CD4-positive, alpha-beta T cell treated with Interleukin-12 subunit alpha and Interleukin-12 subunit beta, for 1 hour (primary cell): ENCODE results near the gene TMEM86A.

ENCODE experiments used
- DNase-seq: peaks from one replicate; pipeline ENCODE4 v3.0.0-alpha.2; 2020

TMEM86A gene

DNA sequence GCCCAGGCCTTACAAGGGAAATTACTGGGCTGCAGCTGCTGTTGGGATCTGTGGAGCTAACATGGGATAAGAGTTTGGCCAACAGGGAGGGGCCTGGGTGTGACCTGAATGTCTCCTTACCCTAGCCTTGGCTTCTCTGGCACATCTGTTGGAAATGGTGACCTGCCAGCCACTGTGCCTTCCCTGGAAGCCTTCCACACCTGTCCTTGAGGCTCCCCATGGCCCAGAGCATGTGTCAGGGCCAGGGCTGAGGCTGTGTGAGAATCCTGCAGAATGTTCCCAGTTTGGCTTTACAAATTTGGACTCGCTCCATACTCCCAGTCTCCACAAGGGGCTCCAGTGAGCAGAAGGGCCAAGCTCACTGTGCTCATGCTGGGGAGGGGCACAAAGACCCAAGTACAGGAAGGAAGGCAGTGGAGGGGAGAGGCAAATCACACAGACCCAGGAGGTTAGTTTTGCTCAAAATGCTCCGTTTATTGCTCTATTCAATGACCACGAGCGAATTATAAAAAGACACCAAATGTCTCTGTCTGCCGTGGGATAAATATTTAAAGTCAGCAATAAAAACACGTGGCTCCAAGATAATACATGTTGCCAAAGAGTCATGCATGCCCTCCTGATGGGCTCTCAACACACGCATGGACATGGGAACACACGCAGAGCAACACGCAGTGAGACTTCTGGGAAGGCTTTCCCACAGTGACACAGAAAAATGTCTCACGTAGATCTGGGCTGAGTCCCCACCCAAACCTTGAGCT is 29.1 kb downstream of the TMEM86A start:
- DNase-seq: peak; percentile 60

GRCh38 chr11:18728658-18729057 is 30.1 kb downstream of the TMEM86A start:
- DNase-seq: no peak

DNA sequence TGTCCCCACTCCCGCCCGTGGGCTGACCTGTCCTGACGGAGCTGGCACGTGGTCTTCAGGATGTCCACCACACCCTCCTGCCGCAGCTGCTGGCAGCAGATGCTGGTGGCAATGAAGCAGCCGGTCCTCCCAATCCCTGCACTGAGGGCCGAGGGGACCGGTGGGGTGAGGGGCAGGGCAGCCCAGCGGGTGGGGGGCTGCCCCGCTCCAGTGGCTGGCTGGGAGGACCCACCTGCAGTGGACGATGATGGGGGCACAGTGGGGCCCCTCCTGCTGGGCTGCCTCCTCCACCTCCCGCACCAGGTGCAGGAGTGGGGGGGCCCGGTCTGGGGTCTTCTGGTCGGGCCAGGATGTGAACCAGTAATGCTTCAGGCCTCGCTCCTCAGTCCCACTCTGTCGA is 30.8 kb downstream of the TMEM86A start:
- no peak for DNase-seq

GRCh38 chr11:18730020-18730419 is 31.4 kb downstream of the TMEM86A start:
- no peak for DNase-seq

DNA sequence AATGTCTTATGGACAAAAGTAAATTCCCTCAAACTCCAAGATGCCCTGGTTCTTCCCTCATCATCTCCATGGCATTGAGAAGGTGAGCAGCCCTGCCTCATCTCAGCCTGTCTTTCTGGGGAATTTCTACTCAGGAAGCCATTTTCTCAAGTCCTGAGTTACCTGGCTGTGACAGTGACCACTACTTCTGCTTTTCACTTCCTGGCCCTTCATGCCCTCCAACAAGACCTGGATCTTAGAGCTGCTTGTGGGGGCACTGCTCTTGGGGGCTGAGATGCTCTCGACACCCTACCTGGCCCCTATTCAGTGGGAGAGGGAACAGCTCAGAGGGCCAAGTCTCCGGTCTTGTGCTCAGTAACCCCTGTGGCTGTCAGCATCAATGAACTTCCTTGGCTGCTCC is 32.9 kb downstream of the TMEM86A start:
- no peak for DNase-seq

DNA sequence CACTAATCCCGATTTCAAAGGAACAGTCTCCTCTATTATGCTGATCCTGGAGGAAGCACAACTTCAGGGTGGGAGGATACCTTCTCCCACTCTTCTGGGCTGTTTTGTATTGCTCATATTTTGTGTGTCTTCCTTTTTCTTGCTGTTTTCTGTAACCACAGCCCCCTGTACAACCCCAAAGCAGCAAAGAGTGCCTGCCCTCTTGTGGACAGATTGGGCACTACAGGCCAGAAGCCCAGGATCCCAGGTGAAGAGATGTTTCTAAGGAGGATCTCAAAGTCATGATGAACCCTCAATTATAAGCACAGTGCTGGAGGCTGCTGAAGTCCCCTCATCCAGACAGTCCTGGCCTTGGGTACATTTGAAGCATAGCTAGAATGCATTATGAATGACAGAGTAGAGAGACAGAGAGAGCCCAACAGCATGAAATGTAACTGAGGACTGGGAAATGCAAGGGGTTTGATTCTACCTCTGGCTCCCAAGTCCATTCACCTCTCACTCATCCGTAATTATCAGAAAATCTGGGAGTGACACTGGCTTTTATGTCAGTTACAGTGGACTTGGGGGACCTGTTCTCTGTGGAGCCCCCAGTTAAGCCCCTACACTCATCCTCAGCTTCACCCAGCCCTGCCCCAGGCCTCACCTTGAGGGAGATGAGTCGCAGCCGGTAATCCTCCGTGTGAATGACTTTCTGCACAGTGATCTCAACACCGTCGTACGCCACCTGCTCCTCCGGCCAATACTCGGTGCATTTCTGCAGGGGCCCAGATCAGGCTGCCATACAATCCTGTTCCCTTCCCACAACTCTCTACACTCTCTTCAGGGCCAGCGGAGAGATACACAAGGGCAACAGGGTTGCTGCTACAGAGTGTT is 33.6 kb downstream of the TMEM86A start:
- peak; percentile 71 for DNase-seq

DNA sequence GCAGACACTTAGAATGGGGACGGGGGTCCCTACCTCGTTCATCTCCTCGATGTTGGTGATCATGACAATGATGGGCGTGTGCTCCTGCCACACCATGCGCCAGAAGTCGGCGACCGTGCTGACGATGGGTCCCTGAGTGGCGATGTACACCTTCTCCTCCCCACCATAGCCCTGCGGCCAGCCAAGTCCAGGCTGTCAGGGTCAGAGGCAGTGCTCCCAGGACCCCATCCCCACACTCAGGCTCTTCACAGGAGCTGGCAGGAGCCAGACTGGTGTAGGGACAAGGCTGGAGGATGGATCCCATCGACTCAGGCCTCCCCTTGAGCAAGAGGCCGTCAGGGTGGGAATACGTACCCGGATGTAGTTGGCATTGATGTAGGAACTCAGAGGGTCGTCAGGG is 34.6 kb downstream of the TMEM86A start:
- no peak for DNase-seq

- DNase-seq: no peak
Measured at GRCh38 chr11:18736590-18737148, 38.1 kb downstream of the TMEM86A start.

- no peak for DNase-seq
Measured at GRCh38 chr11:18737642-18738041, 39.1 kb downstream of the TMEM86A start.

DNA sequence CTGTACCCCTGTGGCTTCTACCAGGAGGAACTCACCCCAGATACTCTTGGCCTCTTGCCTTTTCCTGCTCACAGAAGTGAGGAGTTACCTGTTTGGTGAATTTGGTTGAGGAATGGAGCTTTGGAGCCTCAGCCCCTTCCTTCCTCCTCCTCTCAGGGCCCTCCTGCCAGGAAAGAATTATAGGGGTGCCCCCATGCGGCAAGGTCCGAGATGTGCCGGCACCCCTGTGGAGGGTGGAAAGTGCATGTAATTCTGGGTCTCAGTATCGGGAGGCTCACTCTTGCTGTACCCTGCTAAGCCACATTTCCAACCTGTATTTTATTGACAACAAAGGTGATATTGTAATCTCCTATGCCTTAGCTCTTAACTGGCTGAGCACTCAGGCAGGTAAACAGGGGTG is 41.1 kb downstream of the TMEM86A start:
- DNase-seq: no peak

DNA sequence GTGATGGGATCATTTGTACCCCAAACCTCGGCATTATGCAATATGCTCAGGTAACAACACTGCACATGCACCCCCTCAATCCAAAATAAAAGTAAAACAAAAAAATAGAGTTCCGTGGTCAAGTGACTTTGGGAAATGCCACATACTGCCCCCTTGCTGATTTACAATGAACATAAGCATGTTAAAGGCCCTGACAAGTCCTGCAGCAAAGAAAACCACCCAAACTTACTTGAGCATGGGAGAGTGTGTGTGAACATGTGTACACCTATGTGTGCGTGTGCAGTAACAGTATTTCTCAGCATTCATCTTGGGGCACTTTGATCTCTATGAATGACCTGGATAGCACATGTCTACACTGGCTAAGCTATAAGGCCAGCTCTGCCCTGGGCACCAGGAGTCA is 43.2 kb downstream of the TMEM86A start:
- DNase-seq: no peak

DNA sequence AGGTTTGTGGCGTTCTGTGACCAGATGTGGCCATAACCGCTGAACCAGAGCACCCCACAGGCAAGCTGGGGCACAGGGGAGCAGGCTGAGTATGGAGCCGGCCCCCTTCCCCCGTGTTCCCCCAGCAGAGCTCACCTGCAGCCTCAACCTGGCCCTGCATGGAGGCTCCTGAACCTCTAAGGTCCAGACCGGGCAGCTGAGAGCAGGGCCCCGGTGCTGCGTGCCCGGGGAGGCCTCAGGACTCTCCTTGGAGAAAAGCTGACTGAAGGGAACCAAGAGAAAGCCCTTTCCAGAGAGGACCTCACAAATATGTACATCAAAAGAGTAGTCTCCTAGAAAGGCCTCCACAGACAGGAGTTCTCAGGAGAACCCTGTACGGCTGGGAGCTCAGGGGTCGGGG is 44.8 kb downstream of the TMEM86A start:
- DNase-seq: no peak

DNA sequence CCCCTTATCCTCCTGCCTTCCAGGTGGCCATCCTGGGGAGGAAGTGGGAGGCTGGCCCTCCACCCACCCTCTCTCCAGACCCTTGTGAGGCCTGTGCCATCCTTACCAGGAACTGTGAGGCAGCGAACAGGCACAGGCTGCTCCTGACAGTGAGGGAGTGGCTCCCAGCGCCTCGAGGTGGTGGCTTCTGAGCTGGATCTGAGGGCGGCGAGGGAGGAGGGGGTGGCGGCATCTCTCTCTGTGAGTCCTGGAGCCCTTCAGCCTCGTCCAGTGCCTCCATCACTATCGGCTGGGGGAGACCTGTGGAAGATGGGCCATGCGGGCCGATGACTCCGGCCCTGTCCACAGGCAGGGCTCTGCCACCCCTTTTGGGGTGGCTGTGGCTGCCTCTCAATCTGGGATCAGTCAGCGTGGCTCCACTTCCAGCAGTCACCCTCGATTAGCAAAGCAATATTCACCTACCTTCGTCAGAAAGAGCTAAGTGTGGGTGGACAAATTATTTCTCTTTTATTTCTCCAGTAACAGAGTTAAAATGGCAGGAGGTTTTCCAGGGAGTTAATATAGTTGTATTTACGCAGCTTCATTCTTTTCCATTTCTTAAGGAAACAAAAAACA is 45.4 kb downstream of the TMEM86A start:
- DNase-seq: no peak

DNA sequence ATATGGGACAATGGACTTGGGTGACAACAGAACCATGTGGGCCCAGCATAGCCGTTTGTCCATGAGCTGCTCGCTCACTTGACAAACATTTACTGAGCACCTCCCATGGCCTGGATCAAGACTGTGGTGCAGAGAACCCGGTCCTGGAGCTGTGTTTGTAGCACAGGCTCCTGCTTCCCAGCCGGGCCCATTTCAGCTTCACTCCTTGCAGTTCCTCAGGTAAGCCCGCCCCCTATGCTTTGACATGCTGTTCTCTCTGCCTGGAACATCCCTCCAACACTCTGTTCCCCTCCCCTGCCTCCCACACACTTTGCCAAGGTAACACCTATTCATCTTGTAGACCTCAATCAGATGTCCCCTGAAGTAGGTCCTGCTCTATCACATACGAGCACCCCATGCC is 46.7 kb downstream of the TMEM86A start:
- no peak for DNase-seq

DNA sequence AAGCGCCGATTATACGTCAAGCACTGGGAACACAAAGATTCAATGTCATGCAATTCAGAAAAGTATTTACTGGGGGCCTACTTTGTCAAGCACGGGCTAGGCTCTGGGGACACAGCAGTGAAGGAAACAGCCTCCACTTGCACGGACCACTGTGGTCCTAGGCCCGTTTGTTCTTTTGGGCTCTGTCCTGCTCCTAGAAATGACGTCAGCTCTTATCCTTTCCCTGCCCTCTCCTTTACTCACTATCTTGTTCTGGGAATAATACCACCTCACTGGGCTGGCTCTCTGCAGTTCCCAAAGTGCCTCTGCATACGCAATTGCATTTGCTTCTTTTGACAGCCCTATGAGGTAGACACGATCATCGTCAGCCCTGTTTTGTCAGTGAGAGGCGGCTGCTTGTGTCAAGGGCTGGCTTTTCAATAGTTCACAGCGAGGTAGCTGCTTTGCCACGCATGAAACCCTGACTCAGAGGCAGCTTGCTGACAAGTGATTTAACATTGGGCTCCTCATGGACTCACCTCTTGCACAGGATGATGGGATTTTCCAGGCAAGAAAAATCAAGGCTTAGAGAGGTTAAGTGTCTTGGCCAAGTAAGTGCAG is 50.3 kb downstream of the TMEM86A start:
- no peak for DNase-seq

DNA sequence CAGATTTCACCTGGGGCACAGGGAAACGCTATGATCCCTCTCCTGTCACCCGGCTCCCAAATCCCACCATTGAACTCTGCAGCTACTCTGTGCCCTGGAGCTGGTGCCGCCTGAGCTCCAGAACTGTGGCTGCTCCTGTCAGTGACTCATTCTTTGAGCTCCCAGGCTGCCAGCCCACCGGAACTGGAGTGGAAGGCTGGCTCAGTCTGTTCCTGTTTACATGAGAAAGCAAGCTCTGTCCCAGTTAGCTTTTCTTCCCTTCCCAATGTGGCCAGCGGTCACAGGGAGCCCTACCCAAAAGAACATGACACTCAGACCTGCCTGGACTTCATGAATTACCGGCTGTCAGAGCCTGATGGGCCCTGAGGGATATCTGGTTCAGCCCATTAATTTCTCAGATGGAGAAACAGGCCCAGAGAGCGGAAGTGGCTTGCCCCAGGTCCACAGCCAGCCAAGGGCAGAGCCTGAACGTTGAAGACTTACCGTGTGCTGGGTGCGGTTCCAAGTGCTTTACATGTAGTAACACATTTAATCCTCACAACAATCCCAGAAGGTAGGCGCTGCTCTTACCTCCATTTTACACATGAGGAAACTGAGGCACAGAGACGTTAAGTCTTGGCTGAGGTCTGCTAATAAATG is 51.2 kb downstream of the TMEM86A start:
- no peak for DNase-seq

DNA sequence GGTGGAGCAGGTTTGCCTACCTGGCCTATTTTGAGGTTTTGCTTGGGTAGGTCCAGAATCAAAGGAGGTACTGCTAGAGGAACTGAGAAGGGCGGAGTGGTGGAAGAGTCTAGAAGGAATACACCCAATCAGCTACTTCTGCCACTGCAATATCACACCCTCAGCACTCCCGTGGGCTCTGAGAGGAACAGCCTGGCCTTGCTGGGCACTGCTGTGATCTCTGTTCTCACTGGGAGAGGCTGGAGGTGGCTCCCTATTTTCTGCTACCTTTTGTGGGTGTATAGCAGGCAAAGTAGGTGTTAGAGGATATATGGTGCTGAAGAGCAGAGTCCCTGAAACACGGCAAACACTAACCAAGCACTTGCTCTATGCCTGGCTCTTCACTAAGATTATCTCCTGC is 52.4 kb downstream of the TMEM86A start:
- no peak for DNase-seq

GRCh38 chr11:18752502-18752901 is 53.9 kb downstream of the TMEM86A start:
- no peak for DNase-seq

DNA sequence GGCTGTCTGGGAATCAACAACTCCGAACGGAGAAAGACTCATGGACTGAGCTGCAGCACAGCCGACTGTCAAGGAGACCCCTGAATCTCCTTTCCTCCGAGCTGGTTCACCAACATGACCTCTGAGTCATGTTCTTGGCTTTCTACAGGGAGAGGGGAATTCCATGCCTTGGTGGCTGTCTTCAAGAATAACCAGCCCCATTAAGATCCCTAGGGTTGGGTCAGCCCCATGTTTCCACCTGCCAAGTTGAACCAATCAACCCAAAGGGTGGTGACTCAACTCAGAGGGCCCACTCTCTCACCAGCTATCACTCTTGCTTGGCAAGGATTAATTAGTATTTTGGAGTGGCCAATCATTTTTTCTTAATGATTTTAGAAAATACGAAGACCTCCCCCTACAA is 55.7 kb downstream of the TMEM86A start:
- no peak for DNase-seq
